IPS DF 4.7 (cell line): ENCODE results near the gene SPTB.

Experiments
- DNase-seq: peaks from one replicate; pipeline ENCODE4 v3.0.0-alpha.2; 2013; ENCODE audit warnings: low spot score; ENCODE audit errors: extremely low read depth

Gene SPTB

DNA sequence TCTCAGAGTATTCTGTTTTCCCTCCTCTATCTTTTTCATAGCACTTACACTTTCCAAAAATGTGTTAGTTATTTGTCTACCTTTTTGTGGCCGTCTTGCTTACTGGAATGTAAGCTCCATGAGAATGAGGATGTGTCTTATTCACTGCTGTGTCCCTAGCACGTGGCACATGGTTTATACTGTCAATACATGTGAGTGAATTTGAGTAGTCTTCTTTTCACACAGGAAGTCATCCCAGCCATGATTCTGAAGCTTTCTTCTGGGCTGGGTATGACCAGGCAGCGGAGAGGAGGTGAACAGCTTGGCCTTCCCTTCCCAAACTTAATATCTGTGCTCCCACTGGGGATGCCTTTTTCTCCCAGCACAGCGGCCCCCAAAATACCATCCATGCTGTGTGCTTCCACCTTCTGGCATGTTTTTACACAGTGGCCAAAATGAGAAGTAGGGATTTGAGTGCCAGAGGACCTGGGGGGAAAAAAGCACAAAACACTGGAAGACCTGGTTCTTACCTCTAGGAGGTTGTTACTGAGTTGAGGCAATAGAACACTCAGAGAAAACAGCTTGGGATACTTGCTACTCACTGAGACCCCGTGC, 165.2 kb downstream of the SPTB start:
- no peak for DNase-seq

- no peak for DNase-seq
These were observed 166.0 kb downstream of the SPTB start for GRCh38 chr14:64713677-64714076.

DNA sequence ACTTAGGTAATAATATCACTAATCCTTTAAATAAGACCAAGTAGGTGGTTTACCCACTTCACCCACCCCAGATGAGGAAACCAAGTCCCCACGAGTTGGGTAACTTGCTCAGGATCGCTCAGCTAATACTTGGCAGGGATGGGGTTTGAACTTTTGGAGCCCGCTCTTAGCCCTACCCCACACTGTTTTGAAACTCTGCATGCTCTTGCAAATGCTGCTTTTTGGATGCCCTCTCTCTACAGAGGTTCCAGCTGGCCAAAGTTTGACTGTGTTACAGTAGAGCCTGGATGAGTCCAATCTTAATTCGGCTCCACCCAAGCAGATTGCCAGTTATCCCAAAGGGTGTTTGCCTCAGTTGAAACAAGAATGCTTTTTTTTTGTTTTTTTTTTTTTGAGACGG, 168.7 kb downstream of the SPTB start:
- DNase-seq = no peak

GRCh38 chr14:64709126-64709525, 170.6 kb downstream of the SPTB start:
- DNase-seq = no peak

GRCh38 chr14:64708148-64709004, 171.3 kb downstream of the SPTB start:
- DNase-seq = no peak

- no peak for DNase-seq
These were observed 172.0 kb downstream of the SPTB start for GRCh38 chr14:64707661-64708060.

- DNase-seq = no peak
These were observed 173.0 kb downstream of the SPTB start for GRCh38 chr14:64706593-64707193.

- no peak for DNase-seq
These were observed 173.6 kb downstream of the SPTB start for GRCh38 chr14:64706119-64706592.

DNA sequence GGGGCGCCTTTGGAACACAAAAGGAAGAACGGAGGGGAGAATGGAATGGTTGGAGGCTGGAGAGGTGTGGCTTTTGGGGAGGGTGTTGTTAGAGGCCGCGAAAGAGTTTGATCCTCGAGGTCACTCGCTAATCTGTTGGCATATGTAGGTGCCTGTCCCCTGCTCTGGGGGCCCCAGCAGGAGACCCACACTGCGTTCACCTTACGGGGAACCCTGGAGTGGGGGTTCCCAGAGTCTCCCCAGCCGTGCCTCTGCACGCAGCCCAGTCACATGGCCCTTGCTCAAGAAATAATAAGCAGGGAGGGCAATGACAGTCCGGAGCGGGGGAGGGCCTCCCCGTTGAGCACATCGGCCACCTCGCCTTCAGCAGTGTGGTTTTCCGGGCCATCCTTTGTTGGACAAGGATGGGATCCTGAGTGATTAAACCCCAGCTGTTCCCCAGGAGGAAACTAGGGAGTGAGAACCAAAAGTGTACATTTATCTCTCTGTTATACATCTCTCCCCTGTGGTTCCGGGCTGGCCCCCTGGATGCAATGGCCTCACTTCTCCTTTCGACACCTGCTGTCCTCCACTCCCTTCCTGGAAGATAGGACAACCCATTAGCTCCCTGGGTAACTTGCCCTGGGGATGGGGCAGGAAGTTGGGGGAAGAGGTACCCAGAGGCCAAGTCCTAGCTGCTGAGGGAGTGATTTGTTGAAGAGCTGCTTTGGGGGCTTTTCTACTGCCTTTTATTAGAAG, 174.2 kb downstream of the SPTB start:
- DNase-seq = no peak

DNA sequence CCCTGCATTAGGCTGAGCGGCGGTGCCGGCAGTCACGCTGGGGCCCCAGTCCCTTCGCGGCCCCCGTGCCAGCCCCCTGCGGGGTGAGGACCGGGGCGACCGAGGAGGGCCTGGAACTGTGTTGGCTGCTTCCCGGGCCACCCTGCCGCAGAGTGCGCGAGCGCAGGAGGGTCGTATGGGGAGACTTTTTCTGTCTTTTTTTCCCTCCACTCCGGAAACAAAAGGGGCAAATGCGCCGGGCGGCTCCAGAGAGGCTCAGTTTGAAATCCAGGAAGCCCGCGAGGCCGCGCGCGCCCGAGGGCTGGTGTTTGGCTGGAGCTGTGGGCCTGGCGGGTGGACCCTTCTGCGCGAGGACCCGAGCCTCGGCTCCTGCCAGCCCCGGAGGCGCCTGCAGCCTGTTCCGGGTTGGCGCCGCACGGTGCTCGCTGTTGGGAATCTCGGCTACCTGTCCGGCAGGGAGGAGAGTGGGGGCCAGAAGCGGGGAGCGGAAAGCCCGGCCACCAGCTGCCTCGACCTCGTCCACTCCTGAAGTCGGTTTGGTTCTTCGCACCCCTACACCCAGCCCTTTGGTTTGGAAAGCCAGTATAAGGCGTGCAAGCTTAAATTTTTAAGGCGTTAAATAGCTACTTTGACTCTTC, 174.8 kb downstream of the SPTB start:
- DNase-seq = no peak

DNA sequence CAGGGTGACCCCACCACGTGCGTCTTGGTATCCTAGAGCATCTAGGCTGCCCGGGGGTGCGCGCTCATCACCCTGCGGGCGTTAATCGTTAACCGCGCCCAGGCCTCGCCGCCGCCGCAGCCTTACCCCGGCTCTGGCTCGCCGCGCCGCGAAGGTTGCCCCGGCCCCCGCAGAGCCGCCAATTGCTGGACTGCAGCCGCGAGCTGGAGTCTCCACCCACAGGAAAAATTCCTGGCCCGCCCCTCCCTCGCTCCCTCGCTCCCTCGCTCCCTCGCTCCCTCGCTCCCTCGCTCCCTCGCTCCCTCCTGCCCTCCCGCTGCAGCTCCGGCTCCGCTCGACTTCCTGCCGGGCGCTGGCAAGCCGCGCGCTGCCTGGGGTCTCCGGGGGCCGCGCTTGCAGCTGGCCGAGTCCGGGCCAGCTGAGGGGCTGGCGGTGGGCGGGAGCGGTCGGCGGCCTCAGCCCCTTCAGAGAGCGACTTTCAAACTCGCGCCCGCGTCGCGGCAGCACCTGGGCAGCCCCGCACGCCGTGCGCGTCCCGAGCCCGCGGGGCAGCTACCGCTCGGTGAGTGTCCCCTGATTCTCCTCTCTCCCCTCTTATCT, 175.5 kb downstream of the SPTB start, which contains the start of gene PLEKHG3:
Gene PLEKHG3 (plus strand): TSS at position 282 of the 600 bp plus-strand sequence. CDS start 23,208 bp downstream, outside the sequence.
- no peak for DNase-seq

- DNase-seq = no peak
These were observed 176.1 kb downstream of the SPTB start for GRCh38 chr14:64703395-64704142.

GRCh38 chr14:64702493-64703394, 177.0 kb downstream of the SPTB start:
- no peak for DNase-seq

DNA sequence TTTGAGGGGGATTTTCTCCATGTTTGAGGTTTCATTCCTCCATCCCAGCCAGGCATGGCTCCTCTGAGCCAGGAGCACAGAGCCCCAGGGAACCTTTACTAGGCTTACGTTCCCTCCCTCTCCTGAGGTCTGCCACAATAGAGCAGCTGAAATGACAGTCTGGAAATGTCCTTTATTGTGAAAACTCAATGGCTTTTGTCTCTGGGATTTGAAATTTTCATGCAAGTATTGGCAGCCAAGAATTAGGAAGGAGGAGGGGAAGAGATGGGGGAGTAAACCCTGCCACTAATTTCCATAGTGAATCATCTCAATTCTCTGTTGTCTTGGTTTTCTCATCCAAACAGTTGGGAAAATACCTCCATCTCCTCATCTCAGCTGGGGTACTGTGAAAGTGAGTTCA, 178.0 kb downstream of the SPTB start:
- no peak for DNase-seq

- no peak for DNase-seq
These were observed 178.8 kb downstream of the SPTB start for GRCh38 chr14:64700894-64701293.

- DNase-seq = no peak
These were observed 179.4 kb downstream of the SPTB start for GRCh38 chr14:64700290-64700689.

DNA sequence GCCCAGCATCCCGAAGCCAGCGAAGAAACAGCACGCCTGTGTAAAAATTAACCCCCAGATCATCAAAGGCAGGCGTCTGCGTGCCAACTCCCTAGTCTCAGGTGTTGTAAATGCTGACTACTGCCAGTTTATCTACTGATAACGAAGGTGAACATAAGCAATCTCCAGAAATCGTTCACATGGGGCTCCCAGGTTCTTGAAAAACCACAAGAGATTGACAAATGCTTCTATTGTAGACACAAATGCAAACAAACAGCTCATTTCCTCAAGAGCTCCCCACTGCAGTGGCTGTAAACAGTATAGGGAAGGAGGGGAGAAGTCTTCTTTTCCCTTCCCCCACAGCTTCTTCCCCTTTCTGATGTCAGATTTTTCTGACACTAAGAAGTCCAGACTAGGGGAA, 180.8 kb downstream of the SPTB start:
- DNase-seq = no peak

DNA sequence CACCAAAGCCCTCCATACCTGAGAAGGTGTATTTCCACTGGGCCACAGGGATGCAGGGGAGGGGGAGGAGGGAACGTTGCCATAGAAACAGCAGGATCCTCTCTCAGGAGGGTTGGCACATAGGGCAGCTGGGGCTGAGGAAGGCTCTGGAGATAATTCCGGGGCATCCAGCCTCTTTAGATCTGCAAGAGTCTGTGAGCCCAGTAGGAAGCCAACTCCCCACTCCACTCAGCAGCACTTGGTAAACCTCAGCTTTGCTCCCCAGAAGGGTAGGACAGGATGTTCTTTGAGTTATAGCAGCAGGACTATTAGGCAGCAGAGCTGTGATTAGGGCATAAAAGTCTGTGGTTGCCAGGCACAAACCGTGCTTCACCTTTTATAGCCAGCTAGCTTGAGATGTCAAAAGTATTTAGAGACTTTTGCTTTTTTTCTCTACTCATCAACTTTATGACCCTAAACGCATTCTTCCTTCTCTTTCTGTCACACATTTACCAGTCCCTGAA, 183.3 kb downstream of the SPTB start:
- DNase-seq = no peak
